GM19240 (cell line): ENCODE measurements around the gene RIC3.

Source experiments
- DNase-seq: peaks from one replicate; pipeline ENCODE4 v3.0.0; 2011; ENCODE audit warnings: low spot score; ENCODE audit not compliant: insufficient read length

RIC3 gene

GRCh38 chr11:8168485-8169257 is at the start of gene RIC3:
TSS of gene RIC3 (minus strand) at chr11:8169025. CDS start at chr11:8168989, 36 bp downstream.
- peak; percentile 43 for DNase-seq

- no peak for DNase-seq
Measured at GRCh38 chr11:8218409-8218808, 49.6 kb upstream of the RIC3 start.

GRCh38 chr11:8217926-8218325 is 49.1 kb upstream of the RIC3 start:
- no peak for DNase-seq

- DNase-seq, result no peak
Measured at GRCh38 chr11:8217136-8217535, 48.3 kb upstream of the RIC3 start.

- no peak for DNase-seq
Measured at GRCh38 chr11:8213376-8213775, 44.6 kb upstream of the RIC3 start.

GRCh38 chr11:8209208-8209807 is 40.5 kb upstream of the RIC3 start:
- no peak for DNase-seq

- no peak for DNase-seq
Measured at GRCh38 chr11:8207080-8208000, 38.5 kb upstream of the RIC3 start.

- DNase-seq, result no peak
Measured at GRCh38 chr11:8206251-8207079, 37.6 kb upstream of the RIC3 start.

GRCh38 chr11:8205566-8205965 is 36.7 kb upstream of the RIC3 start:
- DNase-seq, result no peak

GRCh38 chr11:8204596-8204995 is 35.8 kb upstream of the RIC3 start:
- no peak for DNase-seq

GRCh38 chr11:8204025-8204424 is 35.2 kb upstream of the RIC3 start:
- DNase-seq, result no peak

- DNase-seq, result no peak
Measured at GRCh38 chr11:8203414-8203715, 34.5 kb upstream of the RIC3 start.

- no peak for DNase-seq
Measured at GRCh38 chr11:8202516-8203413, 33.9 kb upstream of the RIC3 start.

GRCh38 chr11:8201644-8202365 is 33.0 kb upstream of the RIC3 start:
- no peak for DNase-seq

GRCh38 chr11:8199676-8200075 is 30.9 kb upstream of the RIC3 start:
- no peak for DNase-seq

GRCh38 chr11:8196749-8197148 is 27.9 kb upstream of the RIC3 start:
- DNase-seq, result no peak

GRCh38 chr11:8194956-8195355 is 26.1 kb upstream of the RIC3 start:
- no peak for DNase-seq

- no peak for DNase-seq
Measured at GRCh38 chr11:8192896-8193209, 24.0 kb upstream of the RIC3 start.

GRCh38 chr11:8192016-8192895 is 23.4 kb upstream of the RIC3 start:
- DNase-seq, result peak; percentile 59
